Aorta (tissue), 5 donors: ENCODE measurements around the gene CYTL1. TPM values are rescaled to one million over a fixed set of nuclear protein-coding genes. Genes with fewer than 3 reads are reported as not detected.
A peak's percentile ranks its signal among the peaks of the same experiment; 100 is the strongest.

Source experiments
- ATAC-seq: fragments of 200-7000 bp; cut with Tn5 transposase; one replicate; pipeline ENCODE4 v1.9.1; 2022; ENCODE audit warnings: moderate library complexity; ENCODE audit not compliant: low FRiP score
- DNase-seq, 2 donors: peaks; one replicate each; pipeline ENCODE4 v3.0.0-alpha.2; 2020
- H3K27ac ChIP-seq, 2 donors: one replicate each; pipeline ENCODE4 v1.5.1; 2013; ENCODE audit warnings: low read length in 2 of 2, mild to moderate bottlenecking in 2 of 2, moderate library complexity in 2 of 2, control low read depth in 1 of 2, inconsistent platforms in 1 of 2, low read depth in 1 of 2
- H3K27me3 ChIP-seq, 2 donors: one replicate each; pipeline ENCODE4 v1.6.1; 2013; ENCODE audit warnings: control low read depth in 1 of 2, low read length in 1 of 2, mild to moderate bottlenecking in 1 of 2, moderate library complexity in 1 of 2; ENCODE audit not compliant: insufficient read depth in 2 of 2, control insufficient read depth in 1 of 2
- H3K36me3 ChIP-seq, 2 donors: one replicate each; pipeline ENCODE4 v1.6.1; 2013; ENCODE audit warnings: control low read depth in 1 of 2, low read length in 1 of 2, mild to moderate bottlenecking in 1 of 2; ENCODE audit not compliant: insufficient read depth in 2 of 2, control insufficient read depth in 1 of 2
- H3K4me1 ChIP-seq, 2 donors: one replicate each; pipeline ENCODE4 v1.6.1; 2013; ENCODE audit warnings: low read length in 2 of 2, control low read depth in 1 of 2, mild to moderate bottlenecking in 1 of 2, moderate library complexity in 1 of 2; ENCODE audit not compliant: insufficient read depth in 2 of 2, control insufficient read depth in 1 of 2
- H3K4me3 ChIP-seq, 2 donors: one replicate each; pipeline ENCODE4 v1.5.1; 2013; ENCODE audit warnings: low read length in 2 of 2, control low read depth in 1 of 2, mild to moderate bottlenecking in 1 of 2
- H3K9me3 ChIP-seq: one replicate; pipeline ENCODE4 v1.6.1; 2013; ENCODE audit warnings: mild to moderate bottlenecking, low read length; ENCODE audit not compliant: control insufficient read depth
- WGBS, 2 donors: extraction: QIAGEN DNeasy Blood & Tissue Kit; methylation state at CpG; one replicate each; pipeline ENCODE4 v1.1.7; 2013; 5-methylcytosine and 5-hydroxymethylcytosine counted together
- intact Hi-C, 2 donors: fragments of 100-400 bp; cut with DNase I; formaldehyde crosslinking; loops; one replicate each; pipeline versions ENCODE4 v1.14.2 to v1.15.0; 2022
- polyA plus RNA-seq, 2 donors: library from polyadenylated mRNA; stranded (reverse); fragments of 200-250 nt; gene quantifications; one replicate each; pipeline ENCODE4 v1.2.3, GENCODE V29; 2013
- total RNA-seq, 2 donors: library from RNA; stranded (reverse); fragmentation: NEBNext Ultra II Directional; extraction: Animal tissue kit (Norgen Biotek cat#: 25700); gene quantifications; one replicate each; pipeline ENCODE4 v1.2.1, GENCODE V29; 2021
- donor health status: healthy with polysubstance abuse.
- donor health status: Bipolar disorder and iron deficiency.
- donor health status: DM: no; HTN: no; CAD: no.
- donor health status: DM: no; HTN: no; CAD: no.
- donor health status: DM: yes; HTN: yes; CAD: no.

The CYTL1 gene
- total and polyA plus RNA-seq, 4 donors: 4.3 to 73.5 (median 22.5) TPM

GRCh38 chr4:4990857-4991540 lies 28.3 kb downstream of the CYTL1 start:
- no peaks in the 10 kb centered on the region for H3K36me3 ChIP-seq
- WGBS, 2 donors: 15 to 24% methylated on average over 15 of the region's 15 CpGs
- H3K4me3 ChIP-seq: no peak overlapping the region
- H3K4me1 ChIP-seq: no peaks in the 10 kb centered on the region
- intact Hi-C loops: loop anchor here in 1 of 2 donors (5.0 kb wide), 1 partner anchor 134 kb away; the partner anchor contains the start of gene MSX1
- no peaks in the 10 kb centered on the region for H3K9me3 ChIP-seq
- DNase-seq (peak; percentile 94 to 95), ATAC-seq (peak; percentile 89)
- no peaks in the 10 kb centered on the region for H3K27me3 ChIP-seq
- H3K27ac ChIP-seq: peak overlapping the region in 1 of 2 donors; percentile 75

- Histone ChIP-seq H3K4me3 (no peak overlapping the region), H3K4me1 (no peaks in the 10 kb centered on the region), H3K36me3 (no peaks in the 10 kb centered on the region), H3K27me3 (no peaks in the 10 kb centered on the region), H3K27ac (no peak overlapping the region), H3K9me3 (no peaks in the 10 kb centered on the region)
- 71 to 86% methylated on average over 3 of the region's 3 CpGs for WGBS, 2 donors
- DNase-seq (no peak), ATAC-seq (peak; percentile 4)
- intact Hi-C loops: loop anchor here in 1 of 2 donors (5.0 kb wide), 1 partner anchor 133 kb away; the partner anchor contains the start of gene MSX1
Observed at GRCh38 chr4:4990329-4990728, 28.9 kb downstream of the CYTL1 start.

GRCh38 chr4:4989083-4989622 lies 30.1 kb downstream of the CYTL1 start:
- Histone ChIP-seq H3K4me1 (no peaks in the 10 kb centered on the region), H3K9me3 (no peaks in the 10 kb centered on the region), H3K27me3 (no peaks in the 10 kb centered on the region), H3K27ac (no peak overlapping the region), H3K36me3 (no peaks in the 10 kb centered on the region), H3K4me3 (no peak overlapping the region)
- DNase-seq (no peak), ATAC-seq (no peak)
- intact Hi-C loops: no loop called here
- WGBS, 2 donors: 95% methylated on average over 10 of the region's 10 CpGs

GRCh38 chr4:4987656-4988055 lies 31.6 kb downstream of the CYTL1 start:
- 91 to 95% methylated on average over 10 of the region's 10 CpGs for WGBS, 2 donors
- ATAC-seq (no peak), DNase-seq (no peak)
- no peaks in the 10 kb centered on the region for H3K36me3 ChIP-seq
- no peak overlapping the region for H3K4me3 ChIP-seq
- intact Hi-C loops: no loop called here
- no peaks in the 10 kb centered on the region for H3K9me3 ChIP-seq
- H3K27me3 ChIP-seq: no peaks in the 10 kb centered on the region
- H3K4me1 ChIP-seq: no peaks in the 10 kb centered on the region
- no peak overlapping the region for H3K27ac ChIP-seq

GRCh38 chr4:4986841-4987240 lies 32.4 kb downstream of the CYTL1 start:
- intact Hi-C loops: no loop called here
- no peak for ATAC-seq

GRCh38 chr4:4985844-4986243 lies 33.4 kb downstream of the CYTL1 start:
- intact Hi-C loops: no loop called here
- Histone ChIP-seq H3K36me3 (no peaks in the 10 kb centered on the region), H3K27me3 (no peaks in the 10 kb centered on the region), H3K4me3 (no peak overlapping the region), H3K4me1 (no peaks in the 10 kb centered on the region), H3K9me3 (no peaks in the 10 kb centered on the region), H3K27ac (no peak overlapping the region)
- WGBS, 2 donors: 38 to 50% methylated on average over 1 of the region's 1 CpG
- DNase-seq (no peak), ATAC-seq (no peak)

More at GRCh38 chr4:4986841-4987240, 32.4 kb downstream of the CYTL1 start:
- Histone ChIP-seq H3K27me3 (no peaks in the 10 kb centered on the region), H3K27ac (no peak overlapping the region), H3K4me1 (no peaks in the 10 kb centered on the region), H3K4me3 (no peak overlapping the region), H3K36me3 (no peaks in the 10 kb centered on the region), H3K9me3 (no peaks in the 10 kb centered on the region)
- WGBS, 2 donors: 91% methylated on average over 5 of the region's 5 CpGs
- no peak for DNase-seq

GRCh38 chr4:4985036-4985435 lies 34.2 kb downstream of the CYTL1 start:
- 94 to 100% methylated on average over 2 of the region's 2 CpGs for WGBS, 2 donors
- Histone ChIP-seq H3K36me3 (no peaks in the 10 kb centered on the region), H3K4me3 (no peak overlapping the region), H3K4me1 (no peaks in the 10 kb centered on the region), H3K9me3 (no peaks in the 10 kb centered on the region), H3K27ac (no peak overlapping the region), H3K27me3 (no peaks in the 10 kb centered on the region)
- ATAC-seq: no peak
- intact Hi-C loops: no loop called here
- DNase-seq: no peak

- Histone ChIP-seq H3K4me1 (no peaks in the 10 kb centered on the region), H3K27me3 (no peaks in the 10 kb centered on the region), H3K36me3 (no peaks in the 10 kb centered on the region), H3K27ac (no peak overlapping the region), H3K4me3 (no peak overlapping the region), H3K9me3 (no peaks in the 10 kb centered on the region)
- intact Hi-C loops: no loop called here
- ATAC-seq (no peak), DNase-seq (no peak)
- WGBS, 2 donors: 88 to 90% methylated on average over 2 of the region's 2 CpGs
Observed at GRCh38 chr4:4984186-4984585, 35.1 kb downstream of the CYTL1 start.

- DNase-seq (no peak), ATAC-seq (peak; percentile 48)
- Histone ChIP-seq H3K4me1 (no peaks in the 10 kb centered on the region), H3K27ac (no peak overlapping the region), H3K36me3 (no peaks in the 10 kb centered on the region), H3K4me3 (no peak overlapping the region), H3K27me3 (no peaks in the 10 kb centered on the region), H3K9me3 (no peaks in the 10 kb centered on the region)
- 87 to 88% methylated on average over 8 of the region's 8 CpGs for WGBS, 2 donors
- intact Hi-C loops: no loop called here
Observed at GRCh38 chr4:4981827-4982226, 37.4 kb downstream of the CYTL1 start.
